Hepatocyte (in vitro differentiated cells): ENCODE data around the gene SRPK2.
"Not testable (repeated sequence)": the region's sequence is repeated elsewhere in the genome, so short reads cannot be mapped to it uniquely, and the experiment has no call there.

Source experiments
- CTCF ChIP-seq: fragments of 200-600 bp; sonication (generic); IDR thresholded peaks from 2 replicates; pipeline ENCODE4 v1.5.1; 2016; ENCODE audit warnings: antibody characterized with exemption, mild to moderate bottlenecking; ENCODE audit not compliant: poor library complexity
- EZH2 ChIP-seq: fragments of 200-600 bp; sonication (generic); IDR thresholded peaks from 2 replicates; pipeline ENCODE4 v1.6.1; 2016; ENCODE audit warnings: antibody characterized with exemption, mild to moderate bottlenecking, borderline replicate concordance

GRCh38 chr7:105348177-105348576 lies 40.5 kb downstream of the SRPK2 start:
- TF ChIP-seq EZH2, CTCF: not testable (repeated sequence)
